GM18861 (cell line): ENCODE measurements around the gene MPL.

Experiments
- ATAC-seq: cut with Tn5 transposase; IDR thresholded peaks from one replicate; pipeline ENCODE4 v1.9.1; 2021; ENCODE audit not compliant: unreplicated experiment

Gene MPL

GRCh38 chr1:43322506-43322905 lies 15.1 kb upstream of the MPL start:
- ATAC-seq, result no peak

GRCh38 chr1:43324810-43325209 lies 12.8 kb upstream of the MPL start:
- no peak for ATAC-seq

GRCh38 chr1:43325381-43325780 lies 12.2 kb upstream of the MPL start:
- no peak for ATAC-seq

- ATAC-seq, result no peak
These were observed 9.9 kb upstream of the MPL start for GRCh38 chr1:43327549-43328292.

- ATAC-seq, result no peak
These were observed 7.4 kb upstream of the MPL start for GRCh38 chr1:43329995-43330751.

DNA sequence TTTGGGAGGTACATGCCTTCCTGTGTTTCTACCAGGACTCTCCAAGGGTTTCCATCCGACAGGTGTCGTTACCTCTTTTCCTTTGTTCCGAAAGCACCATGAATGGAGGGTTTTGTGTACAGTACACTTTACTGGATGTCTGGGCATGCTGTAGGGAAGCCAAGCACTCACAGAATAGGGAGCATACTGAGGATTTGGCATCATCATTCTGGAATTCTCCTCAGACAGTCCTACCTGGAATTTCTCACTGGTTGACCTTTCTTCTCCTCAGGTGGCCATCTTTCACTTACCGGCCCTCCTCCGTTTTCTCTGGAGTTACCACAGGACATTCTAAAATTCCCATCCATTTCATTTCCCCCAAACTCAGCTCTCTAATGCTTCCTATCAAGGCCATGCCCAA lies 5.9 kb upstream of the MPL start:
- ATAC-seq, result no peak

- no peak for ATAC-seq
These were observed 3.0 kb upstream of the MPL start for GRCh38 chr1:43334453-43335205.

DNA sequence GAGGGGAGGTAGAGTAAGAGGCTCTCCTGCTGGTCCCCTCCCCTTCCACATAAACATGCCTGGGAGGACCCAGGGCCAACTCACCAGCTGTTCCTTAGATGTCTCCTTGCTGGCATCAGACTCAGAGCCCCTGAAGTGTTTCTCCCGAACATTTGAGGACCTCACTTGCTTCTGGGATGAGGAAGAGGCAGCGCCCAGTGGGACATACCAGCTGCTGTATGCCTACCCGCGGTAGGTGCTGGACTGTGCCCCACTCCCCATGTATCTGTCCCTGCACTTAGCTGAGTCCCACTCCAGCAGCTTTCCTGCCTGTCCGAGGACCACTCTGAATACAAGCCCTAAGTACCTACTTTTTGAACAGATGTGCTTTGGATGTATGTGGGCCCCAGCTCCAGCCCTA lies 383 bp downstream of the MPL start:
- no peak for ATAC-seq

GRCh38 chr1:43339584-43340232 lies 2.1 kb downstream of the MPL start:
- ATAC-seq, result no peak

- ATAC-seq, result no peak
These were observed 2.9 kb downstream of the MPL start for GRCh38 chr1:43340559-43340958.

- no peak for ATAC-seq
These were observed 6.7 kb downstream of the MPL start for GRCh38 chr1:43344267-43344850.

DNA sequence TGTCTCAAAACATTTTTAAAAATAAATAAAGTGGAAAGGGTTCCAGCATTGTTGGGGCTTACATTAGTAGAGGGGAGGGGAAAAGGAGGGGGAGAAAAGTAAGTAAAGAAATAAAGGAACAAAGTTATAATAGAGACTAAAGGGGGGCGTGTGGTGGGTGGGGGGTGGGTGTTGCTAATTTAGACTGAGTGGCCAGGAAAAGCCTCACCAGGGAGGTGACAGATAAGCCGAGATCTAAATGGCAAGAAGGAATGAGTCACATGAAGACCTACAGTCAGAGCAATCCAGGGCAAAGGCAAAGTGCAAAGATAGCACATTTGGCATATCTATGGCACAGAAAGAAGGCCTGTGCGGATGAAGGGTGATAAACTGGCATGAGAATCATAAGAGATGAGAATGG lies 7.5 kb downstream of the MPL start:
- no peak for ATAC-seq

DNA sequence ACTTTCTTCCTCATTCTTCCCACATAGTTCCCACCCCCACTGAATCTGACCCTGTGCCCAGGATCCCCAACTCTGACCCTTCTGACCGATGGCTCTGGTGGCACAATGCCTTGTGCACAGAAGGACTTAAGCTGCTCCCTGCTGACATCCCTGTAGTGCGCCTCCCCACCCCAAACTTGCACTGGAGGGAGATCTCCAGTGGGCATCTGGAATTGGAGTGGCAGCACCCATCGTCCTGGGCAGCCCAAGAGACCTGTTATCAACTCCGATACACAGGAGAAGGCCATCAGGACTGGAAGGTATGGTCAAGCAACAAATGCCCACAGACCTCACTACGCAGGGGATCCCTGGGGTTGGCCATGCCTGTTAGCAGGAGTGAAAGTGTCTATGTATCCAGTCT lies 9.0 kb downstream of the MPL start:
- ATAC-seq, result no peak

DNA sequence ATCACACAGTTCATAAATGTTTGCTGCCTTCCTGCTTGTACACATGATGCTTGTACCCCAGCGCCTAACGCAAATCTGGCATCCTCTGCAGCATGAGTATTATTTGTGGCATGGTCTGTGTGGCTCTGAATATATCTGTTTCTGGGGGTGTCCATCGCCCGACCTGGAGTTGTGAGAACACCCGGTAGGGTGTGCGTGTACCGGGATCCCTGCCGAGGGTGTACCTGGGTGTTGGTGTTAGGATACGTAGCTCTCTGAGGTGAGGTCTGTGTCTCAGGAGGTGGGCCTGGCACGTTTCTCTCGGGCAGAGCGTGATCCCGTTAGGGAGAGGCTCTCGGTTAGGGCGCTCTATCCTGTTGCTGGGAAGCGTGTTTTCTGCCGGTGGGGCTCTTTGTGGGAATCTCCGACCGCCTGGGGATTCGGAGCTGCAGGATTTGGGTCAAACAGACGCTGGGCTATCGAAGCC lies 10.8 kb downstream of the MPL start:
- no peak for ATAC-seq

- no peak for ATAC-seq
These were observed 11.4 kb downstream of the MPL start for GRCh38 chr1:43348809-43349593.

DNA sequence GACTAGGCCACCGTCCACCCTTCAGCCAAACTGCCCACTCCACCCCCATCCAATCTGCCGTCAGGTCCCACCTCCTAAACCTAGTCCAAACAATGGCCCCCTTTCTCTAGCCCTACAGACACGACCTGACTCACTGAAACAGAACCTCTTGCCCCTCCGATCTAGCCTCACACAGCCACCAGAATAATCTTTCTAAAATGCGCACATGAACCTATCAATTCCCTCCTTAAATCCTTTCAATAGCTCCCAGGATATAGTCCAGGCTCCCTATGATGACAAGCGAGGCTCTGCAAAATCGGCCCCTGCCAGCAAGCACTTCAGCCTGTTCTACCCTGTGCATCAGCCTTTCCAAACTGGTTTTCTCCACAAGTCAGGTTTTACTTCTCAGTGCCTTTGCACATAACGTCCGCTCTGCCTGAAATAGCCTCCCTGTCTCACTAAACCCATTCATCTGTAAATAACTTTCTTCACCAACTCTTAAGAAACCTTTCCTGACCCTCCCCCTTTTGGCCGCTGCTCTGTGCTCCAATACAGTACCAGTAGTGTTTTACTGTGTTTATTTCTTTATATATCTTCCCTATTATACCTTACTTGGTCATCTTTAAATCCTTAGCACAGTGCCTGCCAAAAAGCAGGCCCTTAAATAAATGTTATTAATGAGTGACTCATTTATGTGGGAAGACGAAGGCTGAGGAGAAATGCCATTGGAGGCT lies 12.1 kb downstream of the MPL start:
- ATAC-seq, result no peak

- ATAC-seq, result no peak
These were observed 13.4 kb downstream of the MPL start for GRCh38 chr1:43350976-43351375.

GRCh38 chr1:43351421-43352350 lies 14.1 kb downstream of the MPL start:
- no peak for ATAC-seq
